Sigmoid colon (tissue), 7 donors: ENCODE results near the gene ARHGEF37. TPM values are rescaled to one million over a fixed set of nuclear protein-coding genes. Genes with fewer than 3 reads are reported as not detected.

ENCODE experiments used
- DNase-seq: peaks from one replicate; pipeline ENCODE4 v3.0.0-alpha.2; 2019
- H3K27ac ChIP-seq, 4 donors: fragments of 200-600 bp; sonication (generic); one replicate each; pipeline ENCODE4 v1.5.1; 2016 to 2019; ENCODE audit warnings: mild to moderate bottlenecking in 1 of 4
- H3K27me3 ChIP-seq, 3 donors: fragments of 200-600 bp; sonication (generic); one replicate each; pipeline ENCODE4 v1.5.1; 2019; ENCODE audit warnings: mild to moderate bottlenecking in 1 of 3
- H3K36me3 ChIP-seq, 4 donors: fragments of 200-600 bp; sonication (generic); one replicate each; pipeline ENCODE4 v1.5.1; 2016 to 2019
- H3K4me1 ChIP-seq, 4 donors: fragments of 200-600 bp; sonication (generic); one replicate each; pipeline ENCODE4 v1.5.1; 2017 to 2019
- H3K4me3 ChIP-seq, 4 donors: fragments of 200-600 bp; sonication (generic); one replicate each; pipeline ENCODE4 v1.5.1; 2017 to 2019; ENCODE audit warnings: mild to moderate bottlenecking in 2 of 4, moderate library complexity in 1 of 4
- H3K9me3 ChIP-seq, 4 donors: fragments of 200-600 bp in 3 of 4; sonication (generic) in 3 of 4; one replicate each; pipeline versions ENCODE4 v1.5.1 to v1.6.1; 2013 to 2019
- CTCF ChIP-seq, 4 experiments: fragments of 450-650 bp in 3 of 4; fragments of 200-600 bp in 1 of 4; IDR thresholded peaks; one replicate each; pipeline ENCODE4 v1.5.1; 2016 to 2019; ENCODE audit warnings: antibody characterized with exemption in 4 of 4, mild to moderate bottlenecking in 3 of 4, moderate library complexity in 2 of 4
- EP300 ChIP-seq, 4 donors: sonication (generic); formaldehyde crosslinking; IDR thresholded peaks; one replicate each; pipeline ENCODE4 v1.6.1; 2017; ENCODE audit warnings: antibody characterized with exemption in 4 of 4
- POLR2A ChIP-seq, 2 donors: fragments of 450-650 bp; IDR thresholded peaks; one replicate each; pipeline ENCODE4 v1.6.1; 2016; ENCODE audit warnings: antibody characterized with exemption in 2 of 2, mild to moderate bottlenecking in 2 of 2, moderate library complexity in 2 of 2
- POLR2AphosphoS5 ChIP-seq, 4 donors: sonication (generic); formaldehyde crosslinking; IDR thresholded peaks; one replicate each; pipeline ENCODE4 v1.6.1; 2017; ENCODE audit warnings: antibody characterized with exemption in 4 of 4
- WGBS, 2 donors: extraction: QIAGEN DNeasy Blood & Tissue Kit; methylation state at CpG; one replicate each; pipeline ENCODE4 v1.1.7; 2013; 5-methylcytosine and 5-hydroxymethylcytosine counted together
- intact Hi-C: fragments of 100-400 bp; cut with DNase I; formaldehyde crosslinking; loops from one replicate; pipeline ENCODE4 v1.15.1; 2023
- polyA plus RNA-seq, 3 donors: library from polyadenylated mRNA; stranded (reverse); fragments of 200-250 nt; gene quantifications; one replicate each; pipeline ENCODE4 v1.2.3, GENCODE V29; 2013
- total RNA-seq, 4 donors: library from RNA; depleted of rRNA; stranded (reverse); fragments of >200 nt; gene quantifications; one replicate each; pipeline ENCODE4 v1.1.0, GENCODE V29; 2016
- donor health status: healthy with polysubstance abuse.
- donor health status: Bipolar disorder and iron deficiency.
- donor health status: healthy.

ARHGEF37 gene
- total and polyA plus RNA-seq, 7 donors, result 4.8 to 51.0 (median 23.5) TPM

- DNase-seq, result peak; percentile 75
- Histone ChIP-seq H3K36me3 (no peaks in the 10 kb centered on the region), H3K4me1 (no peaks in the 10 kb centered on the region), H3K9me3 (no peaks in the 10 kb centered on the region), H3K27me3 (no peaks in the 10 kb centered on the region), H3K4me3 (no peak overlapping the region), H3K27ac (no peak overlapping the region)
- TF ChIP-seq CTCF (IDR thresholded peaks at IDR 0.05), result no peak
- TF ChIP-seq POLR2A (IDR thresholded peaks at IDR 0.05), result no peak
- no peak for TF ChIP-seq EP300 (IDR thresholded peaks at IDR 0.05)
- no peak for TF ChIP-seq POLR2AphosphoS5 (IDR thresholded peaks at IDR 0.05)
- intact Hi-C loops, result no loop called here
- 69 to 85% methylated on average over 2 of the region's 2 CpGs for WGBS, 2 donors
Measured at GRCh38 chr5:149680810-149681221, 99.5 kb downstream of the ARHGEF37 start.

DNA sequence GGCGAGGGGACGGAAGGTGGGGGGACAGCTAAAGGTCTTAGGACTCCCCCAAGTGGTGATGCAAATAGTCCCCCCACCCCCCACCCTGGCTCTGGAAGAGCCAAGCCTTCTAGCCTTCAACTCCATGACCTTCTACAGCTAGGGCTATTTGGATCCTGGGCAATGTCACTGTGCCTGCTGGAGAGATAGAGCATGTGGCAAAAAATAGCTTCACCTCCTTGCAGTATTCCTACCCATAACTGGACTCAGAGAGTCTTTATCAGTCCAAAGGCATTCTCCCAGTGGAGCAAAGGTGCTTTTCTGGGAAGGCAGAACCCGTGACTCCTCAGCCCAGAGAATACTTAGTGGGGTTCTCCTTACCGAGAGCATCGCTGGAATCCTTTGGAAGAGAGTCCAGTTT lies 100.0 kb downstream of the ARHGEF37 start:
- 91 to 95% methylated on average over 5 of the region's 5 CpGs for WGBS, 2 donors
- intact Hi-C loops, result no loop called here
- Histone ChIP-seq H3K36me3 (no peaks in the 10 kb centered on the region), H3K27ac (no peak overlapping the region), H3K4me3 (no peak overlapping the region), H3K4me1 (no peaks in the 10 kb centered on the region), H3K9me3 (no peaks in the 10 kb centered on the region), H3K27me3 (no peaks in the 10 kb centered on the region)
- no peak for DNase-seq
- TF ChIP-seq CTCF (IDR thresholded peaks at IDR 0.05) (no peak), EP300 (IDR thresholded peaks at IDR 0.05) (no peak), POLR2AphosphoS5 (IDR thresholded peaks at IDR 0.05) (no peak), POLR2A (IDR thresholded peaks at IDR 0.05) (no peak)

DNA sequence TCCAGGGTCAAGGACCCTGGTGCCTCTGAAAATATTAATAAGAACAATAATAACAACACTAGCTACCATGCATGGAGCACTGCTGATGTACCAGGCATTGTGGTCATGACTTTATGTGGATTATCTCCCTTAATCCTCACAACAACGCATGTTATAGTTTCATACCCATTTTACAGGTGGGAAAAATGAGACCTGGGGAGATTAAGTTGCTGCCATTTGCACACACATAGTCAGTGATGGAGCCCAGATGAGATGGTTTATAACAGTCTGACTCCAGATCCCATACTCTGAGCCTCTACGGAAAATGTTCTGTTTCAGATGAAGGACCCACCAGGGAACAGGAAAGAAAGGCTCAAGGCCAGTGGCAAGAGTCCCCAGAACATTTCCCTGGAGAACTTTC lies 100.6 kb downstream of the ARHGEF37 start:
- no peak for DNase-seq
- Histone ChIP-seq H3K27me3 (no peaks in the 10 kb centered on the region), H3K4me1 (no peaks in the 10 kb centered on the region), H3K27ac (no peak overlapping the region), H3K9me3 (no peaks in the 10 kb centered on the region), H3K4me3 (no peak overlapping the region), H3K36me3 (no peaks in the 10 kb centered on the region)
- TF ChIP-seq POLR2AphosphoS5 (IDR thresholded peaks at IDR 0.05) (no peak), POLR2A (IDR thresholded peaks at IDR 0.05) (no peak), CTCF (IDR thresholded peaks at IDR 0.05) (no peak), EP300 (IDR thresholded peaks at IDR 0.05) (no peak)
- intact Hi-C loops, result no loop called here
- 95 to 98% methylated on average over 2 of the region's 2 CpGs for WGBS, 2 donors

DNA sequence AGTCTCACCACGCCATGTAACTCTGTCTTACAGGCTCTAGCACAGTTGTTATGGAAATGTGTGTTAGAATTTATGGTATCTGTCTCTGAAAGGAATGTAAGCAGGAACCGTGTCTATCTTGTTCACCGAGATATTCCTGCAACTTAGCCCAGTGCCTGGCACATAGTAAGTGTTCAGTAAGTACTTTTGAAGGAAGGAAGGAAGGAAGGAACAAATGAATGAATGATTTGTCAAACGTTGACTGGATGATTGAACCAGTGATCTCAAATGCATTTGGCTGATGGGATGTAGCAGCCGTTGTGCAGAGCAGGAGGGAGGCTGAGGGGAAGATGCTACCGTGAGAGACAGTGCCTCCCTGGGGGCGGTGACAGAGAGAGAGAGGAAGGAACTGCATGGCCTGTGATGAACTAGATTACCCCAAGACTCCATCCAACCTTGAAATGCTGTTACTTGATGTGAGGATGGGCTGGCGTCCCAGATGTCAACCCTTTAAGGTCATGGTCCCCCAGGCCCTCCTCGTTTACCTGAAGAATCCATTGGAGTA lies 101.3 kb downstream of the ARHGEF37 start:
- 58 to 77% methylated on average over 9 of the region's 9 CpGs for WGBS, 2 donors
- no peaks in the 10 kb centered on the region for H3K4me1 ChIP-seq
- intact Hi-C loops, result no loop called here

More for the DNA sequence above, 101.3 kb downstream of the ARHGEF37 start:
- Histone ChIP-seq H3K9me3 (no peaks in the 10 kb centered on the region), H3K4me3 (no peak overlapping the region), H3K27me3 (no peaks in the 10 kb centered on the region), H3K27ac (no peak overlapping the region), H3K36me3 (no peaks in the 10 kb centered on the region)
- no peak for TF ChIP-seq POLR2A (IDR thresholded peaks at IDR 0.05)
- no peak for TF ChIP-seq CTCF (IDR thresholded peaks at IDR 0.05)
- TF ChIP-seq POLR2AphosphoS5 (IDR thresholded peaks at IDR 0.05), result no peak
- no peak for TF ChIP-seq EP300 (IDR thresholded peaks at IDR 0.05)
- DNase-seq, result no peak
